Measurements from ENCODE around the gene RELN. TPM values are rescaled to one million over a fixed set of nuclear protein-coding genes. Genes with fewer than 3 reads are reported as not detected.

Gene RELN
- total RNA-seq, 1 donor from 2014 or later = 0.44 TPM

DNA sequence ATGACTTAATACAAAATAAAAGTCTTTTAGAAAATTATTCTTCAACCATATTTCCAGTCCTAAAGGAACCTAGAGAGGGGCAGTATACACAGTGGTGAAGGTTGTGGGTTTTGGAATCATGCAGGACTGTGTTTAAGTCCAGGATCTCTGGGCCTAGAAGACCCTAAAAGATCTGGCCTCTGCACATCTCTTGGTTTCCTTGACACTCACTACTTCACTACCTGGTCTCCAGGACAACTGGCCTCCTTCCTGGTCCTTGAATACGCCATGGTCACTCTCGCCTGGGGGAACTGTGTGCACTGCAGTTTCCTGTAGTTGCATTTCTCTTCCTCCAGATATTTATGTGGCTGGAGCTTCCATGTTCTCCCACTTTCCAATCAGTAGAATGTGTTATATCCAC is 360.7 kb downstream of the RELN start:
- intact Hi-C loops (cut with micrococcal nuclease) = no loop called here
- Histone ChIP-seq H3K27ac (replicated peaks) (no peak overlapping the region), H3K4me1 (no peaks in the 10 kb centered on the region), H3K9me3 (replicated peaks) (no peaks in the 10 kb centered on the region), H3K36me3 (no peaks in the 10 kb centered on the region), H3K27me3 (ENCODE audit: low read depth) (no peaks in the 10 kb centered on the region), H3K4me3 (no peak overlapping the region)
- no peak for DNase-seq
- TF ChIP-seq CTCF (IDR thresholded peaks at IDR 0.05; ENCODE audit: borderline replicate concordance) = no peak

GRCh38 chr7:103626776-103627175 is 362.7 kb downstream of the RELN start:
- no peaks in the 10 kb centered on the region for H3K9me3 ChIP-seq (replicated peaks)
- H3K4me1 ChIP-seq = no peaks in the 10 kb centered on the region
- DNase-seq = no peak
- H3K27ac ChIP-seq (replicated peaks) = no peak overlapping the region
- no peaks in the 10 kb centered on the region for H3K27me3 ChIP-seq (ENCODE audit: low read depth)
- H3K36me3 ChIP-seq = no peaks in the 10 kb centered on the region
- H3K4me3 ChIP-seq = no peak overlapping the region
- no peak for TF ChIP-seq CTCF (IDR thresholded peaks at IDR 0.05; ENCODE audit: borderline replicate concordance)
- intact Hi-C loops (cut with micrococcal nuclease) = no loop called here

DNA sequence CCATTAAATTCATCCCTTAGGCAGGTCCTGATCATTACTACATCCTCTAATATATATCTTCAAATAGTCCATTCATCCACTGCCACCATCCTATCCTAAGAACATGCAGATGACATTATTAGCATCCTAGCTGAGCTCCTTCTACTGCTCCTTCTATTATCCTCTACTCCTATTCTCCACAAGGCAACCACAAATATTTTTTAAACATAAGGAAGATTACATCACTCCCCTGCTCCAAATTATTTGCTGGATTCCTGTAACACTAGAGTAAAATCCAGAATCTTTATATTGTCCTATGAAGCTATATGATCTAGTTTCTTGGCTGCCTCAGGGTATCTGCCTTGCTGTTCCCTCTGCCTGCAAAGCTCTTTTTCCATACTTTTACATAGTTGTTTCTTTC is 367.2 kb downstream of the RELN start:
- DNase-seq = no peak
- no peak for TF ChIP-seq CTCF (IDR thresholded peaks at IDR 0.05; ENCODE audit: borderline replicate concordance)
- no peaks in the 10 kb centered on the region for H3K9me3 ChIP-seq (replicated peaks)
- H3K27ac ChIP-seq (replicated peaks) = no peak overlapping the region
- no peaks in the 10 kb centered on the region for H3K36me3 ChIP-seq
- H3K4me3 ChIP-seq = no peak overlapping the region
- intact Hi-C loops (cut with micrococcal nuclease) = no loop called here
- no peaks in the 10 kb centered on the region for H3K4me1 ChIP-seq
- H3K27me3 ChIP-seq (ENCODE audit: low read depth) = no peaks in the 10 kb centered on the region

DNA sequence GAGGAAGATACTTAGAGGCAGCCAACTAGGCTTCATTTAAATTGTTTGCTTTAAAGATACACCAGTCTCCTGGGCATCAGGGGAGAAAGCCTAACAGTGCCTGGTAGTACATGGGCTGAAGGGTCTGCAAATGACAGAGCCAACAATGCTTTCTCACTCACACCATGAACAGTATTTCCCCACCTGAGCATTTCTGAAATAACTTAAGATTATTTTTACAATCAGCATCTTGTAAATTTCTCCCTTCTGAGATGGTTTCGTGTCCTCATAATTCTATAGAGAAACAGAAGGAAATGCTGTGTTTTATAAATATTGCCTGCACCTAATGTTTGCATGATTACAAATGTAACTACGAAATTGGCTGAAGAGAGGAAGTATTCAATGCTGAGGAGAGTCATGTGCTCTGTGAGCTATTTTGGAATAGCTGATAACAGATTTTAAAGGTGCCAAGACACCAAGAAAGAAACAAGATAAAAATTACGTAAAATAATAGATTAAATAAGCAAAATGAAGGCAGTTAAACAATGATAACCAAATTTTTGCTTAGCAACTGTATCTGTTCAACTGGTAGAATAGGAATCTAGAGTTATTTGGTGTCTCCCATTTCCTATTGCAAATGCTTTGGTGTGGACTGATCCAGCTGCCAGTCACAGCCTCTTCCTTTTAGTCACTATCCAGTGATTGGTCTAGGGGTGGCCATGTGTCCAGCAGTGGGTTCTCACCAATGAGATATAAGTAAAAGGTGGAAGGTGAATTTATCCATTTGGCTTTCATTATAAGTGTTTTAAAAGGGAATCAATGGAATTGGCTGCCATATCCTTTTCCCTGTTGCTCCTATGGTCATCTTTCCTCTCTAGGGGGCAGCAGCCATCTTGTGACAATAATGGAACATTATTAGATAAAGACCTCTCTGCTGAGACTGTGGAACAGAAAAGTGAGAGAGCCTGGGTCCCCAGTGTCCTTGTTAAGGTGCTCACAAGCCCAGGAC is 375.5 kb downstream of the RELN start:
- Histone ChIP-seq H3K27me3 (ENCODE audit: low read depth) (no peaks in the 10 kb centered on the region), H3K9me3 (replicated peaks) (no peaks in the 10 kb centered on the region), H3K4me1 (peaks cover 8% of the 10 kb centered on the region), H3K4me3 (peak overlapping the region; percentile 19), H3K27ac (replicated peaks) (no peak overlapping the region), H3K36me3 (no peaks in the 10 kb centered on the region)
- no peak for DNase-seq
- intact Hi-C loops (cut with micrococcal nuclease) = no loop called here
- no peak for TF ChIP-seq CTCF (IDR thresholded peaks at IDR 0.05; ENCODE audit: borderline replicate concordance)

DNA sequence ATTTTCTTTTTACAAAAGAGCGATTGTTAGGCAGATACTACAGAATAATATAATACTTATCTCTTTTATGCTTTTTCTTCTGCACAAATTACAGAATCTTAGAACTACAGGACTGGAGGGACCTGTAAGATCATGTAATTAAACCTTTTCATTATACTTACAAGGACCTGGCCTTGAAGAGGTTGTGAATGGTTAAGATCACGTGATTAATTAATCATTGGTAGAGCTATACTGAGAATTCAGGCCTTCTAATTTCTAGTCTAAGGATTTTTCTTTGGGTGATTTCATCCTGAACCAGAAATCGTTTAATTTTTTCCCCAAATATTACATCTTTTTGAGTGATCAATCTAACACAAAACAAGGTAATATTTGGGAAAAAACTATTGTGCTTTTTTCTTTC is 379.7 kb downstream of the RELN start:
- Histone ChIP-seq H3K27me3 (ENCODE audit: low read depth) (no peaks in the 10 kb centered on the region), H3K4me1 (peaks cover 8% of the 10 kb centered on the region), H3K4me3 (no peak overlapping the region), H3K36me3 (no peaks in the 10 kb centered on the region), H3K9me3 (replicated peaks) (no peaks in the 10 kb centered on the region), H3K27ac (replicated peaks) (no peak overlapping the region)
- no peak for TF ChIP-seq CTCF (IDR thresholded peaks at IDR 0.05; ENCODE audit: borderline replicate concordance)
- DNase-seq = no peak
- intact Hi-C loops (cut with micrococcal nuclease) = no loop called here
